ENCODE results near the gene ZNF30. TPM values are rescaled to one million over a fixed set of nuclear protein-coding genes. Genes with fewer than 3 reads are reported as not detected.
"Not testable (repeated sequence)": the region's sequence is repeated elsewhere in the genome, so short reads cannot be mapped to it uniquely, and the experiment has no call there.

ZNF30 gene
- total RNA-seq, 4 donors from 2014 or later: 1.4 to 2.2 TPM; not detected in 2

DNA sequence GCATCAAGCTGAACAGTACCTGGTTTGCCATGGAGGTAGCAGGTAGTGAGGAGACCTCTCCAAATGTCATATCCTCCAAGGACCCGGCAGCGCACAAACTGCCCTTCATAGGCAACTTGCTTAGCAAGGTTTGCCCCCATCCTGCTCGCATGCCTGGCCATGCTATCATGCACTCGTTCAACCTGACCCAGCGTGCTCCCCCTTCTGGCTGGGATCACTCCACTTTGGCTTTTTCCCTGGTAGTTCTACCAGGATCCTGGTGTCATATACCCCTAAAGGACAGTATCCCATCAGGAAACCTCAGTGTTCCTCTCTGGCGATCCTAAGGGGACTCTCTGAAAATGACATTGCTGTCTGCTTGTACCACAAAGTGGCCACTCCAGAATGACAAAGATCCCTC is 38.6 kb upstream of the ZNF30 start:
- intact Hi-C loops (cut with DNase I; ENCODE audit: low total_unique reads) (no loop called here), in situ Hi-C loops (cut with MboI; ENCODE audit: low pct_ligation_motif_present in 1 of 4, low pct_unique_long_range_greater_than_20kb in 1 of 4, low sequenced_read_pairs in 3 of 4) (no loop called here)
- Histone ChIP-seq H3K9me3 (peaks cover 6 to 10% of the 10 kb centered on the region in 2 donors), H3K27ac (no peak overlapping the region), H3K36me3 (no peaks in the 10 kb centered on the region), H3K4me3 (no peak overlapping the region), H3K4me1 (no peaks in the 10 kb centered on the region), H3K27me3 (no peaks in the 10 kb centered on the region)
- 82 to 85% methylated on average over 3 to 6 of the region's 6 CpGs for WGBS, 2 donors (ENCODE audit: low coverage in 1 of 2)
- no peak for TF ChIP-seq POLR2AphosphoS5 (IDR thresholded peaks at IDR 0.05)
- no peak for TF ChIP-seq POLR2A (IDR thresholded peaks at IDR 0.05)
- no peak for TF ChIP-seq CTCF (IDR thresholded peaks at IDR 0.05)
- TF ChIP-seq EP300 (IDR thresholded peaks at IDR 0.05; ENCODE audit: low read depth): no peak
- DNase-seq: no peak

GRCh38 chr19:34900245-34900644 is 26.5 kb upstream of the ZNF30 start:
- H3K4me3 ChIP-seq: no peak overlapping the region
- H3K4me1 ChIP-seq: no peaks in the 10 kb centered on the region
- DNase-seq: no peak
- H3K27ac ChIP-seq: no peak overlapping the region
- H3K27me3 ChIP-seq: peaks cover 51% of the 10 kb centered on the region
- no peaks in the 10 kb centered on the region for H3K9me3 ChIP-seq
- TF ChIP-seq CTCF (IDR thresholded peaks at IDR 0.05) (no peak), POLR2A (IDR thresholded peaks at IDR 0.05) (no peak), EP300 (IDR thresholded peaks at IDR 0.05; ENCODE audit: low read depth) (no peak), POLR2AphosphoS5 (IDR thresholded peaks at IDR 0.05) (no peak)
- 76 to 79% methylated on average over 1 to 2 of the region's 2 CpGs for WGBS, 2 donors (ENCODE audit: low coverage in 1 of 2)
- intact Hi-C loops (cut with DNase I; ENCODE audit: low total_unique reads) (no loop called here), in situ Hi-C loops (cut with MboI; ENCODE audit: low pct_ligation_motif_present in 1 of 4, low pct_unique_long_range_greater_than_20kb in 1 of 4, low sequenced_read_pairs in 3 of 4) (no loop called here)
- H3K36me3 ChIP-seq: no peaks in the 10 kb centered on the region

- Histone ChIP-seq H3K27ac (no peak overlapping the region), H3K4me3 (no peak overlapping the region), H3K36me3 (no peaks in the 10 kb centered on the region), H3K27me3 (peaks cover 78% of the 10 kb centered on the region), H3K9me3 (no peaks in the 10 kb centered on the region), H3K4me1 (no peaks in the 10 kb centered on the region)
- intact Hi-C loops (cut with DNase I; ENCODE audit: low total_unique reads) (no loop called here), in situ Hi-C loops (cut with MboI; ENCODE audit: low pct_ligation_motif_present in 1 of 4, low pct_unique_long_range_greater_than_20kb in 1 of 4, low sequenced_read_pairs in 3 of 4) (no loop called here)
- no peak for TF ChIP-seq EP300 (IDR thresholded peaks at IDR 0.05; ENCODE audit: low read depth)
- TF ChIP-seq POLR2AphosphoS5 (IDR thresholded peaks at IDR 0.05): no peak
- no peak for TF ChIP-seq POLR2A (IDR thresholded peaks at IDR 0.05)
- TF ChIP-seq CTCF (IDR thresholded peaks at IDR 0.05): no peak
- no peak for DNase-seq
- 18% methylated on average over 53 of the region's 59 CpGs; no CpG with 5 or more reads in 1 of the 2 donors for WGBS, 2 donors (ENCODE audit: low coverage in 1 of 2)
Observed at GRCh38 chr19:34904664-34905527, 21.8 kb upstream of the ZNF30 start.

DNA sequence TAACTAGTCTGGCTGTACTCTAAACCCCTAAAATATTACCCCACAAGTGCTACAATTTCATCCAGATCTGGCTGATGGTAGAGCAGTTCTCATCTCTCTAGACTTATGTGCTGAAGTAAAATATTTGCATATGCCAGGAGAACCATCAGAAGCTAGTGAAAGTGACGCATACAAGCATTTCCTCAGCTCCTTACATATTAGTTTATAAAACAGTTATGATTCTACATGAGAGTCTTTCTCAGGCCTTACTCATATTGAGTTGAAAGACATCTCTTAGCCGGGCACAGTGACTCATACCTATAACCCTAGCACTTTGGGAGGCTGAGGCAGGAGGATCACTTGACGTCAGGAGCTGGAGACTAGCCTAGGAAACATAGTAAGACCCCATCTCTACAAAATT is 15.9 kb upstream of the ZNF30 start:
- WGBS, 2 donors (ENCODE audit: low coverage in 1 of 2): 83 to 95% methylated on average over 2 to 3 of the region's 3 CpGs
- TF ChIP-seq EP300 (IDR thresholded peaks at IDR 0.05; ENCODE audit: low read depth) (no peak), CTCF (IDR thresholded peaks at IDR 0.05) (no peak), POLR2A (IDR thresholded peaks at IDR 0.05) (no peak), POLR2AphosphoS5 (IDR thresholded peaks at IDR 0.05) (no peak)
- H3K4me3 ChIP-seq: no peak overlapping the region
- H3K9me3 ChIP-seq: no peaks in the 10 kb centered on the region
- no peaks in the 10 kb centered on the region for H3K4me1 ChIP-seq
- H3K36me3 ChIP-seq: no peaks in the 10 kb centered on the region
- H3K27me3 ChIP-seq: peaks cover 34% of the 10 kb centered on the region
- intact Hi-C loops (cut with DNase I; ENCODE audit: low total_unique reads): no loop called here
- no peak for DNase-seq
- in situ Hi-C loops (cut with MboI; ENCODE audit: low pct_ligation_motif_present in 1 of 4, low pct_unique_long_range_greater_than_20kb in 1 of 4, low sequenced_read_pairs in 3 of 4): no loop called here
- H3K27ac ChIP-seq: no peak overlapping the region

DNA sequence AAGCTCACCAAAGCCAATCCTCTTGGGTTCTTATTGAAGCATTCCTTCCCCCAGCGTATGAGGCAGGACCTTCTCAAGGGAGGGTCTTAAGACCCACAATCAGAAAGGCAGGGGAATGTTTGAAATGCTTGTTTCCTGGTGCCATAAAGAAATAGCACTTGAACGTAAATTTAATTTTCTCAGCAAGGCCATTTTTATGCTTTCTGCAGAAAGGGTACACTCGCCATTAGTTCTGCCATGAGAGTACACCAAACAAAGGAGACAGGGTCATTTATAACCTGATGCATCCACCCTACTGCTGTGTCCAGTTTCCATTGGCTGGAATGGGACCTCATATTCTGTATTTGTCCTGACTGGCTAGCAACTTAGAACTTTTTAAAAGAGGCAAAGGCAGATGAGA is 9.6 kb upstream of the ZNF30 start:
- in situ Hi-C loops (cut with MboI; ENCODE audit: low pct_ligation_motif_present in 1 of 4, low pct_unique_long_range_greater_than_20kb in 1 of 4, low sequenced_read_pairs in 3 of 4): not testable (repeated sequence)
- WGBS, 2 donors (ENCODE audit: low coverage in 1 of 2): 85 to 90% methylated on average over 3 of the region's 3 CpGs

More for the DNA sequence above, 9.6 kb upstream of the ZNF30 start:
- H3K27me3 ChIP-seq; DNase-seq; H3K27ac ChIP-seq; H3K4me3 ChIP-seq; H3K4me1 ChIP-seq; intact Hi-C loops (cut with DNase I; ENCODE audit: low total_unique reads); H3K36me3 ChIP-seq: not testable (repeated sequence)
- peaks cover 14 to 18% of the 10 kb centered on the region in 2 donors for H3K9me3 ChIP-seq

Measured in transverse colon (tissue), 4 donors.